ENCODE data around the gene GOLIM4. TPM values are rescaled to one million over a fixed set of nuclear protein-coding genes. Genes with fewer than 3 reads are reported as not detected.

Gene GOLIM4
- total and polyA plus RNA-seq, 2 of the 13 experiments (the other 11 are each of a cell fraction or from before 2014, with no cell fraction given) = 10.9 to 47.7 TPM

DNA sequence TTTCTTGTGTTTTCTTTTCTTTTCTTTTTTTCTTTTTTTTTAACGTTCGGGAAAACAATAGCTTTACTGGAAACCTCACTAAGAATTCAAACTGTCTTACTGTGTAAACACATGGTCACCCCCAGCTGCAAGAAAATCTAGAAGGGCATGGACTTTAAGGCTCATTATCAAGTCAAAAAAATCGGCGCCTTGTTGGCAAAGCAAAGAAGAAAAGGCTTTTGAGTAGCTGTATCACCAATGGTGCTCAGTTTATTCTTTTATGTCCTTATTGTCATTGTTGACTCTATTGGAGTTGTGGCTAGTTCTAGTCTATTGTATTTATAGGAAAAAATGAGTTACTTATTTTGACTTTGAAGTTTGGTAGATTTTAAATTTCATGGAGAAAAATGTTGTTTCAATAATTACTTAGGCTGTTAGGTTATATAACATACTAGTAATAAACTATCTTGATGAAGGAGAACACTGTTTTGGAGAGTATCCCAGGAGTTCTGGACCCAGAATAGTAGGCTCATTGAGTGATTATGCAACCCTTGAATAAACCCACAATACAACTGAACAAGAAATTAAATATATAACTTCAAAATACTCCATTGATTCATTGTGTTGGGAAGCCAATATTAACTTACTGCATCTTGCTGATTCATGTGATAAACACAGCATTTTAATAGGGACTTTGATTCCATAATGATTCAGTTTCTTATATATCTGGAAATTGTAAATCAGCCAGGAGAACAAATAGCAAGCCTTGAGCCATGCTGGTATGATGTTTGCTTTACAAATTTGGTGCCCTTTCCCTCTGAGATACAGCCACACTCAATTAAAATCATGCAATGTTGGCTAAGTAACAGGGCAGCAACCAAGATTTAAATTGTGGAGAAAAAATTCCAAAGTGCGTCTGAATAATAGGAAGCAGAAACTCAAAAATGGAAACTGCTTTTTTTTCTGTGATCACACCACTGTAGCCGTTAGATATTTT, 27.8 kb upstream of the GOLIM4 start:
- ChIA-PET POLR2A (no interaction called here), CTCF (ENCODE audit: low intra/inter-chr PET ratio, low total read pairs) (no interaction called here)
- H3K9ac ChIP-seq (ENCODE audit: insufficient read depth, low read depth, low read length) = no peak overlapping the region
- DNase-seq (ENCODE audit: low spot score) = no peak
- no peaks in the 10 kb centered on the region for H3K27me3 ChIP-seq (ENCODE audit: control insufficient read depth in 1 of 2, insufficient read depth in 2 of 2, low read length in 2 of 2)
- FAIRE-seq = no peak
- H3K36me3 ChIP-seq (replicated peaks in 1 of 2; ENCODE audit: control insufficient read depth in 1 of 2, insufficient read depth in 2 of 2, low read length in 2 of 2) = no peaks in the 10 kb centered on the region
- TF ChIP-seq ZNF24 (IDR thresholded peaks at IDR 0.05) (no peak), ZNF713 (CRISPR knock-in tag; IDR thresholded peaks at IDR 0.05) (no peak), ZFP41 (CRISPR knock-in tag; IDR thresholded peaks at IDR 0.05; ENCODE audit: borderline replicate concordance) (no peak)
- TF ChIP-seq, protein P1, sequence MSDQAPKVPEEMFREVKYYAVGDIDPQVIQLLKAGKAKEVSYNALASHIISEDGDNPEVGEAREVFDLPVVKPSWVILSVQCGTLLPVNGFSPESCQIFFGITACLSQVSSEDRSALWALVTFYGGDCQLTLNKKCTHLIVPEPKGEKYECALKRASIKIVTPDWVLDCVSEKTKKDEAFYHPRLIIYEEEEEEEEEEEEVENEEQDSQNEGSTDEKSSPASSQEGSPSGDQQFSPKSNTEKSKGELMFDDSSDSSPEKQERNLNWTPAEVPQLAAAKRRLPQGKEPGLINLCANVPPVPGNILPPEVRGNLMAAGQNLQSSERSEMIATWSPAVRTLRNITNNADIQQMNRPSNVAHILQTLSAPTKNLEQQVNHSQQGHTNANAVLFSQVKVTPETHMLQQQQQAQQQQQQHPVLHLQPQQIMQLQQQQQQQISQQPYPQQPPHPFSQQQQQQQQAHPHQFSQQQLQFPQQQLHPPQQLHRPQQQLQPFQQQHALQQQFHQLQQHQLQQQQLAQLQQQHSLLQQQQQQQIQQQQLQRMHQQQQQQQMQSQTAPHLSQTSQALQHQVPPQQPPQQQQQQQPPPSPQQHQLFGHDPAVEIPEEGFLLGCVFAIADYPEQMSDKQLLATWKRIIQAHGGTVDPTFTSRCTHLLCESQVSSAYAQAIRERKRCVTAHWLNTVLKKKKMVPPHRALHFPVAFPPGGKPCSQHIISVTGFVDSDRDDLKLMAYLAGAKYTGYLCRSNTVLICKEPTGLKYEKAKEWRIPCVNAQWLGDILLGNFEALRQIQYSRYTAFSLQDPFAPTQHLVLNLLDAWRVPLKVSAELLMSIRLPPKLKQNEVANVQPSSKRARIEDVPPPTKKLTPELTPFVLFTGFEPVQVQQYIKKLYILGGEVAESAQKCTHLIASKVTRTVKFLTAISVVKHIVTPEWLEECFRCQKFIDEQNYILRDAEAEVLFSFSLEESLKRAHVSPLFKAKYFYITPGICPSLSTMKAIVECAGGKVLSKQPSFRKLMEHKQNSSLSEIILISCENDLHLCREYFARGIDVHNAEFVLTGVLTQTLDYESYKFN (CRISPR knock-in tag; conservative IDR thresholded peaks at IDR 0.05) = no peak
- ATAC-seq = no peak
- no peaks in the 10 kb centered on the region for H3K79me2 ChIP-seq (ENCODE audit: insufficient read depth, low read length)
- H3K9me3 ChIP-seq (ENCODE audit: low read length) = peaks cover 11% of the 10 kb centered on the region; the same call in 1 of the 2 replicates
- 13% methylated on average over 6 of the region's 6 CpGs for WGBS (ENCODE audit: low lambda C conversion rate)
- no TSS peak for BruUV-seq (replicated peaks)
- intact Hi-C loops (cut with micrococcal nuclease; ENCODE audit: unreplicated experiment) = no loop called here
- no peak overlapping the region for H2AFZ ChIP-seq (ENCODE audit: low read length)
- peaks cover 4% of the 10 kb centered on the region for H3K4me1 ChIP-seq (ENCODE audit: insufficient read depth, low read length)
- H3K4me3 ChIP-seq (replicated peaks in 1 of 3; ENCODE audit: insufficient read depth in 1 of 3, low read depth in 2 of 3, low read length in 3 of 3) = no peak overlapping the region
- no peaks in the 10 kb centered on the region for H4K20me1 ChIP-seq (ENCODE audit: insufficient read depth, low read length)
- in situ Hi-C loops (cut with HindIII; ENCODE audit: extremely low pct_ligation_motif_present, low pct_unique_long_range_greater_than_20kb) = no loop called here
- H3K4me2 ChIP-seq (ENCODE audit: low read depth, low read length) = no peak overlapping the region
- no peak overlapping the region for H3K27ac ChIP-seq (ENCODE audit: extremely low read length, insufficient read depth, low read length)

Measured in HepG2 (cell line).